ENCODE results near the gene ZNF628.

The ZNF628 gene

DNA sequence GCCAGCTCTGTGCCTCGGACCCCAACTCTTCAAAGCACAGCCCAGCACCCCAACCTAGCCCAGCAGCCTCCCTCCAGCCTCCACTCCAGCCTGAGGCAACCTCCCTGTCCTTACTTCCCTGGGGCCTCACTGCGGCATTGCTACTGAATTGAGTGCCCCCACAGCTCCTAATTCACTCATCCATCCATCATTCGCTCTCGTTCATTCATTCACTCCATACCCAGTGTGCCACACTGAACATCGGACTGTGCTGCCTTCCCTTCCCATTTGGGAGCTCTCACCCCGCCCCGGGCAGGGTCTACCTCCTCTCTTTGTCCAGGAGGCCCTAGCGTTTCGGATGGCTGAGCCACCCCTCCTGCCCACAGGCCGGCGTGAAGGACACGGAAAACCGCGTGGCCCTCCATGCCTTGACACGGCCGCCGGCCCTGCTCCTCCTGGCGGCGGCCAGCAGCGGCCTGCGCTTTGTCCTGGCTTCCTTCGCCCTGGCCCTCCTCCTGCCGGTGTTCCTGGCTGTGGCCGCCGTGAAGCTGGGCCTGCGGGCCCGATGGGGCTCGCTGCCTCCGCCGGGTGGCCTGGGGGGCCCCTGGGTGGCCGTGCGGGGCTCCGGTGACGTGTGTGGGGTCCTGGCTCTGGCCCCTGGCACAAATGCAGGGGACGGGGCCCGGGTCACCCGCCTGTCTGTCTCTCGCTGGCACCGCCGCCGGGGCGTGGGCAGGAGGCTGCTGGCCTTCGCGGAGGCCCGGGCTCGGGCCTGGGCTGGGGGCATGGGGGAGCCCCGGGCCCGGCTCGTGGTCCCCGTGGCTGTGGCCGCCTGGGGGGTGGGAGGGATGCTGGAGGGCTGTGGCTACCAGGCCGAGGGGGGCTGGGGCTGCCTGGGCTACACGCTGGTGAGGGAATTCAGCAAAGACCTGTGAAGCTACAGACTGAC, 9.9 kb downstream of the ZNF628 start:
- DNase-seq (ENCODE audit: extremely low read depth, low read depth): no peak
- TF ChIP-seq, protein P1, sequence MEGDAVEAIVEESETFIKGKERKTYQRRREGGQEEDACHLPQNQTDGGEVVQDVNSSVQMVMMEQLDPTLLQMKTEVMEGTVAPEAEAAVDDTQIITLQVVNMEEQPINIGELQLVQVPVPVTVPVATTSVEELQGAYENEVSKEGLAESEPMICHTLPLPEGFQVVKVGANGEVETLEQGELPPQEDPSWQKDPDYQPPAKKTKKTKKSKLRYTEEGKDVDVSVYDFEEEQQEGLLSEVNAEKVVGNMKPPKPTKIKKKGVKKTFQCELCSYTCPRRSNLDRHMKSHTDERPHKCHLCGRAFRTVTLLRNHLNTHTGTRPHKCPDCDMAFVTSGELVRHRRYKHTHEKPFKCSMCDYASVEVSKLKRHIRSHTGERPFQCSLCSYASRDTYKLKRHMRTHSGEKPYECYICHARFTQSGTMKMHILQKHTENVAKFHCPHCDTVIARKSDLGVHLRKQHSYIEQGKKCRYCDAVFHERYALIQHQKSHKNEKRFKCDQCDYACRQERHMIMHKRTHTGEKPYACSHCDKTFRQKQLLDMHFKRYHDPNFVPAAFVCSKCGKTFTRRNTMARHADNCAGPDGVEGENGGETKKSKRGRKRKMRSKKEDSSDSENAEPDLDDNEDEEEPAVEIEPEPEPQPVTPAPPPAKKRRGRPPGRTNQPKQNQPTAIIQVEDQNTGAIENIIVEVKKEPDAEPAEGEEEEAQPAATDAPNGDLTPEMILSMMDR (IDR thresholded peaks at IDR 0.05; ENCODE audit: low read depth, low read length): peak; percentile 42

DNA sequence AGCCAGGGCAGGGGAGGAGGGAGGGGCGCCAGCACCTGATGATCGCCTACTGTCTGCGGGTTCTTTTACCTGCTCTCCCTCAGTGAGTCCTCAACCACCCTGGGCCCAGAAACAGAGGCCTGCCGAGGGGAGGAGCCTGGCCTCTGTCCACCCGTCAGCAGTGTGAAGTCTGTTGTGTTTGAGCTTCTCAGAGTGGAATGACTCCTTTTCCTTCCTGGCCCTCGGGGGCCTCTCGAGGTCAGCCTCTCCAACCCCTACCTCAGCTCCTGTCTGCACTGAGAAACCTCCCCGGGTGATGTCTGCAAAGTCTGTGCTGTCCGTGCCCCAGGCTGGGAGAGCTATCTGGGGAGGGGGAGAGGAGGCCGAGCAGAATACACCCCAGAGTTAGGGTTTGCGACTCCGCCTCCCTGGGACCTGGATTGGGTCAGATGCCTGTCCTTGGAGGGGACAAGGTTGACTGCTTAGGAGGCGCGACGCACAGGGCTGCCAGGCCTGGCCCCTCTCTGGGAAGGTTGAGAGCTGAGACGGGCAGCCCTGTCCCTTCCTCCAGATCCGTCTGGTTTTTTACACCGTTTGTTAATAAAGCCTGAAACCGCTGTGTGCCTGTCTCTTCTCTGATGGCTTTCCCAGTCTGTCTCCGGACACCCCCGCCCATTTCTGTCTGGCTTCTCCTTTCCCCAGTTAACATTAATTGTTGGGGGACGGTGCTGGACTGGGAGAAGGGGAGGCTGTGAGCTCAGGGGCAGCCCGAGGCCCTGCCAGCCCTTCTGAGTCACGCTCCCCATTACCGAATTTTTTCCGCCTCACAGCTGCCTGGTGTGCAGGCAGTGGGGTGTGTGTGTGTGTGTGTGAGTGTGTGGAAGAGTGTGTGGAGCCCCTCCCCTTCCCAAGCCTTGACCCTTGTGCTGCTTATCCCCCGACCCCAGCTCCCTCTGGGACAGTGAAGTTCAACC, 10.8 kb downstream of the ZNF628 start:
- peak; percentile 94 for DNase-seq (ENCODE audit: extremely low read depth, low read depth)
- TF ChIP-seq, protein P1 (IDR thresholded peaks at IDR 0.05; ENCODE audit: low read depth, low read length): no peak

DNA sequence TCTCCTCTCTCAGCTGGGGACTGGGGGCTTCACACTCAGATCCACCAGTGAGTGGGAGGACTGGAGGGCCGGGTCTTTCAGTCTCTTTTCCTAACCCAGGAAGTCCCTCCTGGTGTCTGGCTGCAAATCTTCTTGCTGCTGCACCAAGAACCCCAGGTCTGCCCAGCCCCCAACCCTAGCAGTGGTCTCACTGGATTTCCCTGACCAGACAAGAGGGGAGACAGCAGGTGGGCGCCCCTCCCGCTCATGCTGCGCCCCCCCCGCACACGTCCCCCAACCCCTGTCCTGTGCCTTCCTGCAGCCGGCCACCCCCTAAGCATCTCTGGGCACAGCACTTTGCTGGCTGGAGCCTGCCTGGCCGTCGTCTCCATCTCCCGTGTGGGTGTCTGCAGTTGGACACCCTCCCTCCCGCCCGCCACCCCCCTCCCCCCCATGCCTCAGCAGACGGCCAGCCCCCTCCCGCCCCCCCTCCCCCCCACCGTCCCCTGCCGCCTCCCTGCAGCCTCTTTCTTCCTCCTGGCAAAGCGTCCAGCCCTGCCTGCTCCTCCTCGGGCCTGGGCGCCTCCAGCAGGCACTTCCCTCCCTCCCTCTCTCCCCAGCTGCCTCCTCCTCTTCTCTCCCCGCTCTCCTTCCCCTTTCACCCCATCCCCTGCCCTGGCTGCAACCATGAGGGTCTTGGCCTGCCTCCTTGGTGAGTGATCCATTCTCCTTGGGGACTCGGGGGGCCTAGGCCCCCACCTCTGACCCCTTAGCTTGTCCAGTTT, 11.7 kb downstream of the ZNF628 start, which contains the start of gene SSC5D:
SSC5D (plus strand) TSS at position 513 of the 764 bp plus-strand sequence; CDS start at position 667, 154 bp downstream.
- TF ChIP-seq, protein P1 (IDR thresholded peaks at IDR 0.05; ENCODE audit: low read depth, low read length): no peak
- DNase-seq (ENCODE audit: extremely low read depth, low read depth): no peak

DNA sequence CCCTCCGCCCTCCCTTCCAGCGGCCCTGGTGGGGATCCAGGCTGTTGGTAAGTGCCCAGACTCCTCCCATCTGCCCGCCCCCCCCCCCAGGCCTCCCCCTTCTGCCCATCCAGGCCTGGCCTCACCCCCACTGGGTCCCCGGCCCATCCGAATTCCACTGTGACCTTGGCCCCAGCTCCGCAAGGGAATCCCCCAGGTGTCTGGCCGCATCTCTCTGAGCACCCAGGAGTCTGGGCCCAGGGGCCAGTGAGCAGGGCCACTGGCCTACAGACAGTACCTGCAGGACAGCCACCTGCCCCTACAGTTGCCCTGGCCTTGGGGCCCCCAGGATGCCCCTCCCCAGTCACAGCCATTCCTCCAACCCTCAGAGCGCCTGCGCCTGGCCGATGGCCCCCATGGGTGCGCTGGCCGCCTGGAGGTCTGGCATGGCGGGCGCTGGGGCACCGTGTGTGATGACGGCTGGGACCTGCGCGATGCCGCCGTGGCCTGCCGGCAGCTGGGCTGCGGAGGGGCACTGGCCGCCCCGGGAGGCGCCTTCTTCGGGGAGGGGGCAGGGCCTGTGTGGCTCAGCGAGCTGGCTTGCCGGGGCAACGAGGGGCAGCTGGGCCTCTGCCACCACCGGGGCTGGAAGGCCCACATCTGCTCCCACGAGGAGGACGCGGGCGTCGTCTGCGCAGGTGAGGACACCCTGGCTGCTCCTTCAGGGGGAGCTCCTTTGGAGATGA, 12.7 kb downstream of the ZNF628 start:
- TF ChIP-seq, protein P1 (IDR thresholded peaks at IDR 0.05; ENCODE audit: low read depth, low read length): no peak
- no peak for DNase-seq (ENCODE audit: extremely low read depth, low read depth)

DNA sequence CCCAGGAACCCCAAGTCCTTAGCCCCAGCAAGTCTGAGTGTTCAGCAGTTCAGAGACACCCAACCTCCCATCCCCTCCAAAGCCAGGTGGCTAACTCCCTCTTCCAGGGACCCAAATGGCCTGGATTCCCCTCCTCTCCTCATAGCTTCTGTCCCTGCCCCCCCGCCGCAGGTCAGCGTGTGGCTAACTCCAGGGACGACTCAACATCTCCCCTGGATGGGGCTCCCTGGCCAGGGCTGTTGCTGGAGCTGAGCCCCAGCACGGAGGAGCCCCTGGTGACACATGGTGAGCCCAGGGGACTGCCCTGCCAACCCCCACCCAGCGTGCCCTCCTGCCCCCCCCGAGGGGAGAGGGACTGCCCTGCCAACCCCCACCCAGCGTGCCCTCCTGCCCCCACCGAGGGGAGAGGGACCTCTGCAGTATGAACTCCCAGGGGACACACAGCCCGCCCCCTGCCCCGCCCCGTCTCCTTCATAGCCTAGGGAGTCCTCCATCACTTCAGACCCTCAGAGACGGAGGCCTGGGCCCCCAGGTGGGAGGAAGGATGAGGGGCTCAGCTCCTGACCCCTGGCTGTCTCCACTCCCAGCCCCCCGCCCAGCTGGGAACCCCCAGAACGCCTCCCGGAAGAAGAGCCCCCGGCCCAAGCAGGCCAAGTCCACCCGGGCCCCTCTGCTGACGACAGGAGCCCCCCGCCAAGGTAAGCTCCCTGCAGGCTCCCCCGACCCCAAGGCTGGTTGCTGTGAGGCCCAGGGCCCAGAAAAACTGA, 13.5 kb downstream of the ZNF628 start:
- TF ChIP-seq, protein P1 (IDR thresholded peaks at IDR 0.05; ENCODE audit: low read depth, low read length): no peak
- no peak for DNase-seq (ENCODE audit: extremely low read depth, low read depth)

All from AG09319 (cell line).